AG09309 (cell line): Measurements from ENCODE around the gene HLA-DRB1.
"Not testable (repeated sequence)": the region's sequence is repeated elsewhere in the genome, so short reads cannot be mapped to it uniquely, and the experiment has no call there.

ENCODE experiments used
- DNase-seq: peaks from one replicate; pipeline ENCODE4 v3.0.0-alpha.2; 2010; ENCODE audit warnings: low read depth
- H3K4me3 ChIP-seq: 2 replicates; pipeline ENCODE4 v1.5.1; 2011; ENCODE audit warnings: mild to moderate bottlenecking, low read depth, low read length, moderate library complexity; ENCODE audit not compliant: control insufficient read depth
- TF ChIP-seq, protein P1 (sequence below): IDR thresholded peaks from 2 replicates; pipeline ENCODE4 v1.5.1; 2011; ENCODE audit warnings: mild to moderate bottlenecking, low read depth, low read length, inconsistent platforms; ENCODE audit not compliant: insufficient read depth, control insufficient read depth; ENCODE audit errors: missing control alignments

The HLA-DRB1 gene

DNA sequence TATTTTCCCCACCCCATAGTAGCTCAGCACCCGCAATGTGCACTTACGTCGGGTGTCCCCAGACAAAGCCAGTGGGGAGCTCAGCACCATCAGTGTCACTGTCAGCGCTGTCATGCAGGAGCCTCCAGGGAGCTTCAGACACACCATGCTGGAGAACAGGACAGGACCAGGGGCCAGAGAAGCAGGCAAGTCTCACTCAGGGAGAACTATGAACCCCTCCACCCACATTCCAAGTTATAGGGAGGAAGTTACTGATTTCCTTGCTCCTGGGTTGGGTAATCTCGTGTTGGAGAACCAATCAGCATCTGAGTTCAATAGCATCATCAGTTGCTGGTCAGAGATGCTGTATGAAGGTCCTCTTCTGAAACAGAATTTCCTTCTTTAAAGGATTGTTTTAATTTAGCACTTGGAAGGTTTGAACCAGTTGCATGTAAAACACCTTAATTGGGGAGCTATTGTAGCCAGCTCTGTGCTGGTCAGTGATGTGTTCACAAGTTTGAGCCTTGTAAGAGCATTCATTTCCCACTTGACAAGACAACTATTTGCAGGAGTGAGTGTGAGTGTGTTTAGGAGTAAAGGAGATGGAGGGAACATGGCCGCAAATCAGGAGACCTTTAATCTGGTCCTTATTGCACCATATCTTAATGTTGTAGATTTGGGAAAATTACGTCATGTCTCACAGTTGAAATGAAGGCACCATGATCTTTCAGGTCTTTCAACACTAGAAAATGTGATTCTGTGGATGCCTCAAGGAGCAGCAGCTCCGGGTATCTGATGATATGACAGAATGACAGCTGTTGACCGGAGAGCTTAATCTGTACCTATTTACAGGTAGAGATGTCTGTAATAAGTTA, at the start of gene HLA-DRB1:
Gene HLA-DRB1, minus strand, starts transcription at position 253 of the 854 bp plus-strand sequence. Its CDS starts 106 bp downstream, at position 147.
- DNase-seq, result no peak
- H3K4me3 ChIP-seq, result no peak within 1 kb of the TSS
- TF ChIP-seq, protein P1, sequence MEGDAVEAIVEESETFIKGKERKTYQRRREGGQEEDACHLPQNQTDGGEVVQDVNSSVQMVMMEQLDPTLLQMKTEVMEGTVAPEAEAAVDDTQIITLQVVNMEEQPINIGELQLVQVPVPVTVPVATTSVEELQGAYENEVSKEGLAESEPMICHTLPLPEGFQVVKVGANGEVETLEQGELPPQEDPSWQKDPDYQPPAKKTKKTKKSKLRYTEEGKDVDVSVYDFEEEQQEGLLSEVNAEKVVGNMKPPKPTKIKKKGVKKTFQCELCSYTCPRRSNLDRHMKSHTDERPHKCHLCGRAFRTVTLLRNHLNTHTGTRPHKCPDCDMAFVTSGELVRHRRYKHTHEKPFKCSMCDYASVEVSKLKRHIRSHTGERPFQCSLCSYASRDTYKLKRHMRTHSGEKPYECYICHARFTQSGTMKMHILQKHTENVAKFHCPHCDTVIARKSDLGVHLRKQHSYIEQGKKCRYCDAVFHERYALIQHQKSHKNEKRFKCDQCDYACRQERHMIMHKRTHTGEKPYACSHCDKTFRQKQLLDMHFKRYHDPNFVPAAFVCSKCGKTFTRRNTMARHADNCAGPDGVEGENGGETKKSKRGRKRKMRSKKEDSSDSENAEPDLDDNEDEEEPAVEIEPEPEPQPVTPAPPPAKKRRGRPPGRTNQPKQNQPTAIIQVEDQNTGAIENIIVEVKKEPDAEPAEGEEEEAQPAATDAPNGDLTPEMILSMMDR, result no peak

DNA sequence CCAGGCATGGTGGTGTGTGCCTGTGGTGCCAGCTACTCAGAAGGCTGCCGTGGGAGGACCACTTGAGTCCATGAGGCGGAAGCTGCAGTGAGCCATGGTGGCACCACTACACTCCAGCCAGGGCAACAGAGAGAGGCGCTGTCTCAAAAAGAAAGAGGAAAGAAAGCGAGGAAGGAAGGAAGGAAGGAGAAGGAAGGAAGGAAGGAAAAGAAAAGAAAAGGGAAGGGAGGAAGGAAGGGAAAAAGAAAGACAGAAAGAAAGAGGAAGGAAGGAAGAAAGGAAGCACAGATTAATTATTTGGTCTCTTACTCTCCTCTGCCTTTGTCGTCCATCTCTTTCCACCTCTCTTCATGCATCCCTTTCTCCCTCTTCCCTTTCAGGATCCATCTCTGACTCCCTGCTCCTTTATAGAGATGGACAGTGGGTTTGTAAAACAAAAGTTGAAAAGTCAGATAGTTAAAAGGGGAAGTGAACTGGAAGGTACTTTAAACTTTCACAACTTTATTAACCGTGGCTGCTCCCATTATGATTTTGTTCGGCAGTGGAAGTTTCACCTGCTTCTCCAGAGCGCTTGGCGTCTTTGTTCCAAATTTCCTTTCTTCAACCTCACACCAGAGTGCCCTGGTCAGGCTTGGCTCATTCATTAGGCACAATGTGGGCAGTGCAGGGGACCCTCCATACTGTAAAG, 49.0 kb upstream of the HLA-DRB1 start:
- TF ChIP-seq, protein P1, result no peak
- no peak overlapping the region for H3K4me3 ChIP-seq
- DNase-seq, result no peak

DNA sequence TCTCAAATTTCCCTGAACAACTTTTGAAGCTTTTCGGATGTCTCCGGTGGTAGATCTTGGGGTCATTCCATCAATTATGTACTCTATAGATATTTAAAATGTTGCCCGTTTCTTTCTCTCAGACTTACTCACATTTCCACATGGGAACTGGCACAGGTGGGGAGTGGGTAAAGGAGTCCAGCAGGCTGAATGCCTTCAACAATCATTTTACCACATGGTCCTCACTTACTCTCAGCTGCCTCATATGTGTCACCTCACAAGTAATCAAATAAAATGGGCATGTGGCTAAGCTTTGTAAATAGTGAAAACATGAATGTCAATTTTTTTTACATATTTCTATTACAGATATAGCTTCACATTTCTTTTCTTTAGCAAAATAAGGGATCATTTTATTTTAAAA, 48.2 kb upstream of the HLA-DRB1 start:
- TF ChIP-seq, protein P1, result no peak
- DNase-seq, result no peak
- no peak overlapping the region for H3K4me3 ChIP-seq

DNA sequence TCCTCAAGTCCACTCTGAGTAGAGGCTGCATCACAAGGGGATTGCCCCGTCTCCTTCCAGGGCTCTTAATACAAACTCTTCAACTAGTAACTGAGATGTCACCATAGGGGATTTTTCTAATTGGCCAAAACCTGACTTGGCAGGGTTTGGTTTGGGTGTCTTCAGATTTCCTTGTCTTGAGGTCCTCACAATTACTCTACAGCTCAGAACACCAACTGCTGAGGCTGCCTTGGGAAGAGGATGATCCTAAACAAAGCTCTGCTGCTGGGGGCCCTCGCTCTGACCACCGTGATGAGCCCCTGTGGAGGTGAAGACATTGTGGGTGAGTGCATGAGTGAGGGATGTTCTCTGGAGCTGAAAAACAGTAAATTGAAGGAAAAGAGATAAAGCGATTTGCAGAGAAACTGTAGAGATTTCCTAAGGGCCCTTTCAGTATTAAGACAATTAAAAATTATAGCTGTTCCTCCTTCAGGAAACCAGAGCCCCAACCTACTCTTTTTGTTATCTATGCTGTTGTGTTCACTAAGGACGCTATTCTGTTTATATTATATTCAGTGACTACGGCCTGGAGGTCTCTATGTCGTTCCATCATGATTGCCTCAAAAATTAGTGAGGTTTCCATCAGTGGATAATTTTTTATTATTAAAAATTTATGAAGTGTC, 47.7 kb upstream of the HLA-DRB1 start, which contains the start of gene HLA-DQA1:
Gene HLA-DQA1, plus strand, starts transcription at position 188 of the 662 bp plus-strand sequence. Its CDS starts 53 bp downstream, at position 241.
- no peak within 1 kb of the TSS for H3K4me3 ChIP-seq
- TF ChIP-seq, protein P1, result no peak
- DNase-seq, result no peak

DNA sequence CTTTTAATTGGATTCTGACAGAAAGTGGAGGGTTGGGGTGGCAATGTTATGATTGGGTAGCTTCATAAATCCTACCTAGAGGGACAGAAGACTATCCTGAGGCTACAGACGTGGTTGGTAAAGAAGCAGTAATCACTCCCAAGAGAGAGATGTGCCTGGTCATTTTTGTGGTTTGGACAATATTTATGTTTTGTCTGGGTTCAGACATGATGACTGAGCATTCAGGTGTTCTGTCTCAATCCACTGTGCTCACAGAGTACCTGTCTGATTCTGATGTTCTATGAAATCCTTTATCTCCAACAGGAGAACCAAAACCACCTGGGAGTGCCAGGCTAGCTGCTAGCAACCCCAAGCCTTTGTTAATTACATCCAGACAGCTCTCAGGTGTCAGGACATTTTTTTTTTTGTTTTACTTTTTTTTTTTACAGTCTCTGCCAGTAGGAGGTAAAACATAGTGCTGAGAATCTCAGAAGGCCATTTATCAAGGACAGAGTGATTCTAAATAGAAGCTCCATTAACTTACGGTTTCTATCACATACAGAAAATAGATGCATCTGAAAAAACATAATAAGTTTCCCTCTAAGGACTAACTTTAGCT, 46.0 kb upstream of the HLA-DRB1 start:
- H3K4me3 ChIP-seq, result no peak overlapping the region
- TF ChIP-seq, protein P1, result no peak
- DNase-seq, result no peak

DNA sequence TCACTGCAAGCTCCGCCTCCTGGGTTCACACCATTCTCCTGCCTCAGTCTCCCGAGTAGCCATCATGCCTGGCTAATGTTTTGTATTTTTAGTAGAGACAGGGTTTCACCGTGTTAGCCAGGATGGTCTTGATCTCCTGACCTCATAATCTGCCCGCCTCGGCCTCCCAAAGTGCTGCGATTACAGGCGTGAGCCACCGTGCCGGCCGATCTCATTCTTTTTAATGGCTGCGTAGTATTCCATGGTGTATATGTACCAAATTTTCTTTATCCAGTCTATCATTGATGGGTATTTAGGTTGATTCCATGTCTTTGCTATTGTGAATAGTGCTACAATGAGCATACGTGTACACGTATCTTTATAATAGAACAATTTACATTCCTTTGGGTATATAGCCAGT, 40.1 kb upstream of the HLA-DRB1 start:
- DNase-seq, result not testable (repeated sequence)

More for the DNA sequence above, 40.1 kb upstream of the HLA-DRB1 start:
- H3K4me3 ChIP-seq, result not testable (repeated sequence)
